Stimulated activated CD4-positive, alpha-beta T cell treated with anti-CD3 and anti-CD28 coated beads, Interleukin-12 subunit alpha, Interleukin-12 subunit beta, amount 100 ng/mL, for 24 hours (primary cell): ENCODE measurements around the gene ACTR5.
A peak's percentile ranks its signal among the peaks of the same experiment; 100 is the strongest.

Source experiments
- DNase-seq, 2 experiments: peaks; one replicate each; pipeline ENCODE4 v3.0.0-alpha.2; 2020; ENCODE audit warnings: low read depth in 2 of 2

The ACTR5 gene

DNA sequence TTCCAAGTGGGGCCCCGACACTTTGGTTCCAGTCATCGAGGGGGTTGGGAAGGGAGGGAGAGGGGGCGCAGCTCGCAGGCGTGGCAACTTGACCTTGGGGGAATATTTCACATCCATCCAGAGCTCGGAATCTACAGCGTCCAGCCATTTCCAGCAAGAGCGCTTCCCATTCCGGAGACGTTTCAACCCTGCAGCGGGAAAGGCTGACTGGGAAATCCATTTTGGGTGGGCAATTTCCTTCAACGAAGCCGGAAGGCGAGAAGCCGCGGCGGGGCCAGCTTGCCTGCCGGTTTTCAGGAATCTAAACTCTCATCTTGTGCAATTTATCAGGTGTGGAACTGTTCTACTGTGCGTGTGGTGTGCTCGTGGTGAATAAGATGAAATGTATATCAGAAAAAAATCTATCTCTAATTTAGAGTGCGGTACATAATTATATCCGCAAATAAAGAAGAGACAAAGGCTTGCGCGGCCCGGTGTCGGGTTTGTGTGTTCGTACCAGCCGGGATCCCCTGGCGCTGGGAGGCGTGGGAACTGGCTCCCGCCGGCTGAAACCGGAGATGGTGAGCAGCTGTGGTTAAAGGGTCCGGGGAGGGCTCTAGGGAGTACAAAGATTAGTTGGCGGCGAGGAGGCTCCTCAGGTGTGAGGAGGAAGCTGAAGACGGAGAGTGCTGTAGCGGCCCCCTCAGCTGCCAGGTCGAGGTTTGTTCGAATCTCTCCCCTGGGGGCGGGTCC is 19.2 kb upstream of the ACTR5 start:
- no peak for DNase-seq

DNA sequence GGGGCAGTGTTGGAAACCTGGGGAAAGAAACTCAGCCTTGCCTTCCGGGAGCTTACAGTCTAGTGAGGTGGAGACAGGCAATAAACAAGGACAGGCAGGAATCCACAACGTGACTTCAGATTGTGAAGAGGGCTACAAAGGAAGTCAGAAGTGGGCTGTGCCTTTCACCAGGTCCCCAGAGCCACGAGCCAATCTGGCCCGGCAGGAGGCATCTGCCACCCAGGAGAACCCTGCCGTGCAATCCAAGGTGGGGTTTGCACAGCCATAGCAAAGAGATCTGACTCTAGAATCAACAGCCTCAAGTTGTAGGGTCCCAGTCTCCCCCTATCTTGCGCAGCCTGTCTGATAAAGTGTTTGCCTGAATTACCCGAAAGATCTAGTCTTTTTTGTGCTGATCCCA is 18.5 kb upstream of the ACTR5 start:
- DNase-seq = no peak

DNA sequence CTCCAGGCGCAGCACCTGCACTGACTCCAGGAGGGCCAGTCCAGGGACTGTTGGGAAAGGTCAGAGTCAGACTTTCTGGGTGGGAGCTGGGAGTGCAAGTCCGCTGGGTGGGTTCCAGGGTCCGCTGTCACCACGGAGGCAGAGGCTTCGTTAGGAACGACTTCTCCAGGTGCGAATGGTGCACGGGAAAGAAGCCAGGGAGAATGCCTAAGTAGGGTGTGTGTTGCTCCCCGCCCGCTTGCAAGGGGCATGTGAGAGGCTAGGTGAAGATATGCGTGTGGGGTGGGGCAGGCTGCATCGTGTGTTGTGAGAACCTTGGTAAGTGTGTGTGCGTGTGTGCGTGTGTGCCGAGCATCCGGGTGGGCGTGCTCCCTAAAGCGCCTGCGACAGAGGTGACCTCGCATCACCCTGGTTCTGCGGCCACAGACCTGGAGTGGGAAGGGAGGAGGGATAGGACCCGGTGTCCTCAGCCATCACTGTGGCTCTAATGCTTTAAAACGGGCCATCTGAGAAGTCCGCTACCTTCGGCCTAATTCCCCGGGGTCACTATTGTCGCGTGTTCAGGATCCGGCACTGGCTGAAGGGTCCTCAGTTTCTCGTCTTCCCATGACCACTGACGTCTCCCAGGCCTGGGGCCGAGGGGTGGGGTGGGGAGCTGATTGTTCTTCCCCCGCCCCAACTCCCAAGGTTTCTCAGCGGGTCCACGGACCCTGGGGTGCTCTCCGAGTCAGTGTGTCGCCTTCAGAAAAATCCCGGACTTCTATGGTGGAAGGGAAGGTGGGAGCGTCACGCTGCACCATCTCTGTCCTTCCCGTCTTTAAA is 17.9 kb upstream of the ACTR5 start:
- DNase-seq = no peak

DNA sequence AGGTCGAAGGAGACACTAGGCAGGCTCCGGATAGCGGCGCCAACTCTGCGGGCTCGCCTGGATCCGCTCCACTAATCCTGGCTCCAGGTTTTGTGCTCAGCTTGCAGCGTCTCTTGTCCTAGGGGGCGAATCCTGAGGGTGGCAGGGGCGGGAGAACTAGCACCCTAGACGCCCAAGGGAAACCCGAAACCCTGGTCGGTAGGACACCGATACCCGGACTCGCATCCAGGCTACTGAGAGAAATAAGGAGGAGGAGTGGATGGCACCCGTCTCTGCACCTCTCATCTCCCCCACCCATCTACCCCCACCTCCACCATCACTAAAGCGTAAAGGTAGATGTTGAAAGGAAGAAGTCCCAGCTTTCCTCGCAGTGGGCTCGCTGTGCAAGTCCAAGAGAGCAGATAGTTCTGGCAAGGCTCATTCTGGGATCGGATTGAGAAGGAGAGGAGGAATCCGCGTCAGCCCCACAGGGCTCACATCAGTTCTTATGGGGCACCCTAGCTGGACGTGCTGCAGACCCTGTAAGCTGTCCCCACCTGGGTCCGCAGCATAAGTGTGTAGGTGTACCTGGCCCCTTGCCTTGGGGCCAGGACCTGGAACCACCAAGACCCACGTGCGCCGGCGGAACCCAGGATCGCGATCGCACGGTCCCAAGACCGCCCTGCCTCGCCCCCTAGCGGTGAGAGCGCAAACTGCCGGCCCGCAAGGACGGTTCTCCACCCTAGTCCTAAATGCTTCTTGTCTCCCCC is 17.1 kb upstream of the ACTR5 start:
- DNase-seq = peak; percentile 65 to 82

DNA sequence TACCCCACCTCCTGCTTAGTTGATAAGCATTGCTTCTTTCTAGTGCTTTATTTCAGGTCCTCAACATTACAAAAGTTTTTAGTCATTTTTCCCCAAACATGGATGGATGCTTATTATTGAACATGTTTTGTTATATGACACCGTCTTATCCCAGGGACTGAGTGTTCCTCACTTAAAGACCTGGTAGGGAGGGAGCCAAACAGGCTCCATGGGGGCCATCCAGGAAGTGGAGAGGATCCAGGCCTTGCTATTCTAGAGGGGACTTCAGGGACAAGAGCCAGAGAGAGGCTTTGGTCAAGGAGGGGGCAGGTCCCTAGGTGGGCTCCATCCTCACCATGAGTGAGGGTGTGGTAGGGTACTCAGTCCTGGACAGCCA is 16.5 kb upstream of the ACTR5 start:
- DNase-seq = no peak

DNA sequence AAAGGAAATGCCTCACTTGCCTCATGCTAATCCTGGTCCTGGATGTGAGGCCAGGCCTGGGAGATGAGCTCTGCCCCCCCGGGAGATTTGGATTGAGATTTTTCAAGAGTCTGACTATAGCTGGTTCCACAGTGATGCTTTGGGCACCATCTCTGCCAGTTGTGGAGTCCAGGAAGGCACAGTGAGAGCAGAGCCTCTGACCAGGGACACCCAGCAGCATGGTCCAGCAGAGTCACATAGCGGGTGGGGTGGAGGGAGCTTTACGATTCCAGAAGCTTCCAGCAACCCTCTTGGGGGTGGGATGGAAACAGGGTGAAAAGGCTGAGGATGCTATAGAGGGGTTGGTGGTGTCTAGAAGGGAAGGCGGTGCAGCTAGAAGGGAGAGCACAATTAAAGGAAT is 15.3 kb upstream of the ACTR5 start:
- DNase-seq = no peak

DNA sequence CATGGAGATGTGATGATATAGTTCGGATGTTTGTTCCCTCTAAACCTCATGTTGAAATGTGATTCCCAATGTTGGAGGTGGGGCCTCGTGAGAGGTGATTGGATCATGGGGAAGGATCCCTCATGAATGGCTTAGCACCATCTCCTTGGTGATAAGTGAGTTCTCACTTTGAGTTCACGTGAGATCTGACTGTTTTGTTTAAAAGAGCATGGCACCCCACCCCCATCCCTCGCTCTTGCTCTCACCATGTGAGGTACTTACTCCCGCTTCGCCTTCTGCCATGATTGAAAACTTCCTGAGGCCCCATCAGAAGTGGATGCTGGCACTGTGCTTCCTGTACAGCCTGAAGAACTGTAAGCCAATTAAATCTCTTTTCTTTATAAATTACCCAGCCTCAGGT is 13.1 kb upstream of the ACTR5 start:
- no peak for DNase-seq

DNA sequence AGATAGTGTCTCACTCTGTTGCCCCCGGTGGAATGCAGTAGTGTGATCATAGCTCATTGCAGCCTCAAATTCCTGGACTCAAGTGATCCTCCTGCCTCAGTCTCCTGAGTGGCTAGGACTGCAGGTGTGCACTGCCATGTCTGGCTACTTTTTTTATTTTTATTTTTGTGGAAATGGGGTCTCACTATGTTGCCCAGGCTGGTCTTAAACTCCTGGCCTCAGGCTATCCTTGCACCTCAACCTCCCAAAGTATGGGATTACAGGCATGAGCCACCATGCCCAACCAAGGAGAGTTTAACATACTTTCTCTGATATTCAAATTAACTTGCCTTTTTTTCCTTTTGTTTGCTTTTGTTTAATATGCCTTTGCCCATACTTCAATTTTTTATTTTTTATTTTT is 10.4 kb upstream of the ACTR5 start:
- DNase-seq = no peak

DNA sequence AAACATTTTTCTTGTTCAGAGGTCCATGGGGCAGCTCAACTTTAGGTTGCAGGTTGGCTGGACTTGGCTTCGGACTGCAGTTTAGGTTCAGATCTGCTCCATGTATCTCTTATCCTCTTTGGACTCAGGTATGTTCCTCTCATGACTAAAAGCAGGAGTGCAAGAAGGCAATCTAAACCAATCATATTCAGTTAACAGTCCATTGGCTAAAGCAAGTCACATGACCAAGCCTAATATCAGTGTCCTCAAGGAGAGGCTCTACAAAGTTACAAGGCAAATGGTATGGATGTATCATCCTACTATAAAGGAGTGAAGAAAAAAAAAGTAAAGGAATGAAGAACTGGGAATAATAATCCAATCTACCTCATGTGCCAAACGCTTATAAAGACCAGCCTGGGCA is 2.5 kb upstream of the ACTR5 start:
- DNase-seq = no peak

DNA sequence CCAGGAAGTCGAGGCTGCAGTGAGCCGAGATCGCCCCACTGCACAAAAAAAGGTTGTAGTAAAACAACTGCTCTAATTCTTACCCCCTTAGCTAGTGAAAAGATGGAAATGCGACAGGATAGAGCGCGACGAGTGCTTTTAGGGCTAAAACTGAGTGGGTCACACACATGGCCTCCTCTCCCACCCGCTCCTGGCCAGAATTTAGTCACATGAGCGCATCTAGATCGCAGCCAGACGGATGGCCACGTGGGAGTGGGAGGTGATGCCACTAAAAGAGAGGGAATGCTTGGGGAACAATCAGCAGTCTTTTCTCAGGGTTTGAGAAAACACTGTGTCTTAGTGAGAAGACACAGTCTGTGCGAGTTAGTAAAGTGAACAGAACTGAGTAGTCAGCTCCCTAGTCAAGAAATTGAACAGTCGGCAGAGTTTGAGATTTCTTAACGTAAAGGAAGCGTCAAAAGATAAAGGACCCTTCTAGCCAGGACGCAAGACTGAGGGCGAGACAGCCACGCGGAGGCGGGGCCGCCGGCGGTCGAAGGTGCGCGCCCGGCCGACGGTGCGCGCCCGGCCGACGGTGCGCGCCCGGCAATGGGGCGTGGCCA is 664 bp upstream of the ACTR5 start:
- no peak for DNase-seq

DNA sequence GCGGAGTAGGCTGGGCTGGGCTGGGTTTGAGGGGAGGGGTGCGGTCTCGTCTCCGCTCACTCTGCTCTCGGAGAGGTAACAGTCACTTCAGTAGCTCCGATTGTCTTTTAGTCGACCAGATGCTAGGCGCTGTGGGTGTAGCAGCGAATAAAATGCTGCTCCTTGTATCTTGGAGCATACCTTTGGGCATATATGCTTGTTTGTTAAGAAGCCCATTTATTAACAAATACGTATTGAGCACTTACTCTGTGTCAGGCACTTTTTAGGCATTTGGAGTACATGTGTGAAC is 545 bp downstream of the ACTR5 start:
- DNase-seq = peak; percentile 33 to 42

DNA sequence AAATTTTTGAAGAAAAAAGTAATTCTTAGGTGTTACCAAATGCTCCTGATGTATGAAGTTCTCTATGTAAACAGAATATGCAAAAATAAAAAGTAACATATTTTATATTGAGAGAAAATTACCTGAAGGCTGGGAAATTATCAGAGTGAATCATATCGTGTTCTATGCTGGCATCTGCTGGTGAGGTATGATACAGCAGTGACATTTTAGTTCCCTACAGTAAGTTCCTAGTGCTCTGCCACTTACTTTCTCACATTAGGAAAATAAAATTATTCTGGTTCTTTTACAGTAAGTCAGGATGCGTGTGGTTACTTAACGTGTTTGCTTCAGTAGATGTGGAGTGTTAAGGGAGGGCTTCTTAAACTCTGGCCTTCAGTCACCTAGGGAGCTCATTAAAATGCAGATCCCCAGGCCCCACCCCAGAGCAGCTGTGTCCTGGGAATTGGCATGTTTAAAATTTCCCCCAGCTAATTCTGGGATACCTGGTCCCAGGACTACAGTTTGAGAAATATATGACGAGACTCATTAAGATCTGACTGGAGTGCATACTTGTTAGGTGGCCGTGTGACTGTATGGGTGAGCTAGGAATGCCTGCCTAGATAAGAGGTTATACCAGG is 3.2 kb downstream of the ACTR5 start:
- DNase-seq = no peak

DNA sequence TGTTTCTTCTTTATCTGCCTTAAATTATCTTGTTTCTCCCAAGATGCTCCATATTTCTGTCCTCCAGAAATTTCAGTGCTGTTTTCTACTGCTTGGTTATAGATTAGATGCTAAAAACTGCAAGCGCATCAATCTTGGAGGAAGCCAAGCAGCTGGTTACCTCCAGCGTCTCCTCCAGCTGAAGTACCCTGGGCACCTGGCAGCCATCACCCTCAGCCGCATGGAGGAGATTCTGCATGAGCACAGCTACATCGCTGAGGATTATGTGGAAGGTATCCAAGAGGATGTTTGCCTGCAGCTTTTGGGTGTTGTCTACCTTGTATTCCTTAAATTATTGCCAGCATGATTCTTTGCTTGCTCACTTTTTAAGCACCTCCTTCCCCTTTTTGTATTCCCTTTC is 3.8 kb downstream of the ACTR5 start:
- DNase-seq = no peak

DNA sequence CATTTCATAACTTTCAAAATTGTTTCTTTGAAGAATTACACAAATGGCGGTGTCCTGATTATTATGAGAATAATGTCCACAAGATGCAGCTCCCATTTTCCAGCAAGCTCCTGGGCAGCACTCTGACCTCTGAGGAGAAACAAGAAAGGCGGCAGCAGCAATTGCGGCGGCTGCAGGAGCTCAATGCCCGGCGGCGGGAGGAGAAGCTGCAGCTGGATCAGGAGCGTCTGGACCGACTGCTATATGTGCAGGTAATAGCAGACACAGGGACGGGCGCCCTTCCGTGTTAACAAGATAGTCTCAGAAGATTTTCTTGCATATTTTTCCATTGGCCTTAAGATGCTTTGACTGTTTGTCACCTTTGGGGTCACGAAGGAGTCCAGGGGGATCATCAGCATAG is 6.7 kb downstream of the ACTR5 start:
- DNase-seq = no peak

DNA sequence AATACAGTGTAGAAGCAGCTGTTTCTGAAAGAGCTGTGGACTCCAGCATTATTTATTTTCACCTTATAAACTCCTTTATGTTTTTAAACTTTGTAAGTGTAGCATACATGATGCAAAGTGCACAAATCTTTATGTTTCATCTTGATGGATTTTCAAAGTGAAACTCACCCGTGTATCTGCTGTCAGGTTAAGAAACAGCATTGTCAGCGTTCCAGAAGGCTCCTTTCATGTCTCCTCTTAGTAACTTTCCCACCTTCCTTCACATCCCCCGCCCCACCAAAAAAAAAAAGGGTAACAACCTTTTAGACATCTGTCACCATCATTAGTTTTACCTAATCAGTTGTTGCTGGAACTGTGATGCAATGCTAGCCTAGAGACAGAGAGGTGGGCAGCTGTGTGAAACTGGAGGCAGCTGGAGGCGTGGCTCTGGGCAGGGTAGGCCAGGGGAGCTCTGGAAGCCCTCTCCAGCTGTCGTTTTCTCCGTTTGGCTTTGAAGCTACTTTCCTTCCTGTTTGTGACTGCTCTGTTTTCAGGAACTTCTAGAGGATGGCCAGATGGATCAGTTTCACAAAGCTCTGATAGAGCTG is 7.2 kb downstream of the ACTR5 start:
- DNase-seq = no peak

DNA sequence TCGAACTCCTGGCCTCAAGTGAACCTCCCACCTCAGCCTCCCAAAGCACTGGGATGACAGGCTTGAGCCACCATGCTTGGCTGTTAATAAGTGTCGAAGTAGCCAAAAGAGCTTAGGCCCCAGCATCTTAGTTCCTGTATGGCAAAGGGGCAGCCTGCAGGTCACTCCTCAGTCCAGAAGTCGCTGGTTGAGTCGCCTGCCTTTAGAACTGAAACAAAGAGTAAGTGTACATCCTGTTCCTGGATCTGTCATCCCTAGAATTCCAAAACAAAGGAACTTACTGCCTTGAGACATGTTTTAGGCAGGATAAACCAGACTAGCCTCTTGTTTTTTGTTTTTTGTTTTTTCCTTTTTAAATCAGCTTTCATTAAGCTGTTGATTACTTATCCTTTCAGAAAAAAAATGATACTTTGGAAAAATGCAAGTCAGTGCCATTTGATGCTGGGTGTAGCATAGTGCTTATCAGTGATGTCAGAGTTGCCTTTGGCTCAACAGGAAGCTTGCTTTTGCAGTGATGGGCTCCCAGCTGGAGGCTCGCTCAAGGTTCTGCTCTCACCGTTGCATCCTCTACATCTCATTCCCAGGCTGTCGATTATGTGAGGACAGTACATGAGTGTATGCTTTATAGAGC is 9.0 kb downstream of the ACTR5 start:
- DNase-seq = no peak

DNA sequence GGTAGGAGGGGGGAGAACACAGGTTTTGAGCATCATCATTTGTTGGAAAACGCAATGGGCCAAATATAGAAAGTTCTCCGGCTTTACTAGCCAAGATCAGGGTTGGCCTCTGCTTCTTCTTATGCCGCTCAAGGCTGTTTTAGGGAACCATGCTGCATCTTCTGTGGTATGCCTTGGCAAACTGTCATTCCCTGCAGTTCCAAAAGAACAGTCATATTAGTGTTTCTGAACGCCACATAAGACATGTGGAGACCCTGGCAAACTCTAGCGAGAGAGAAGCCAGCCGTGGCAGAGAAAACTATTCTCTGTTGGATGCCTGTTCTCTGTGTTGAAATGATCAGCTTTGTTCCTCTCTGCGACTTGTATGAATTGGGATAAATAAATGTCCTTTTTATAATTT is 10.8 kb downstream of the ACTR5 start:
- DNase-seq = no peak

DNA sequence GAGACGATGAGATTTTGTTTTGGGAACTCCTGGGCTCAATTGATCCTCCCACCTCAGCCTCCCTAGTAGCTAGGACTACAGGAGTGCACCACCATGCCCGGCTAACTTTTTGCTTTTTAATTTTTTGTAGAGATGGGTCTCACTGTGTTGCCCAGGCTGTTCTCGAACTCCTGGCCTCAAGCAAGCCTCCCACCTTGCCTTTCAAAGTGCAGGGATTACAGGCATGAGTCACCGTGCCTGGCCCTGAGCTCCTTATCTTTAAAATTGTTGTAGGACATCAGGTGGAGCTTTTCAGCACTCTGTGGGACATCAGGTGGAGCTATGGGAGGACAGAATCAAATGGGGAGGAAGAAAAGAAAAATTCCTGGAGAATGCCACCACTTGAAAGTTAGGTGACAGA is 12.7 kb downstream of the ACTR5 start:
- DNase-seq = no peak

DNA sequence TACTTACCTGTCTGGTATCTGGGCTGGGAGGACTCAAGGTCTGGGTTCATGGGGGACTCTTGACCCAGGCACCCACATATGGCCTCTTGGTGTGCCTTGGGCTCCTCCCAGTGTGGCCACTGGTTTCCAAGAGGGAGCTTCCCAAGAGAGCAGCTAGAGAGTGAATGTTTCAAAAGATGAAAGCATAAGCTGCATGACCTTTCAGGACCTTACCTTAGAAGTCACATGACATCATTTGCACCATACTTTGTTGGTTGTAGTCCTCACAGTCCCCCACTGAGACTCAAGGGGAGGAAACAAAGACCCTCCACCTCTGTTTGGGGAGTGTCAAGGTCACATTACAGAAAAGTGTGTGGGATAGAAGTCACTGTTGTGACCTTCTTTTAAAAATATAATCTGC is 13.9 kb downstream of the ACTR5 start:
- DNase-seq = no peak

DNA sequence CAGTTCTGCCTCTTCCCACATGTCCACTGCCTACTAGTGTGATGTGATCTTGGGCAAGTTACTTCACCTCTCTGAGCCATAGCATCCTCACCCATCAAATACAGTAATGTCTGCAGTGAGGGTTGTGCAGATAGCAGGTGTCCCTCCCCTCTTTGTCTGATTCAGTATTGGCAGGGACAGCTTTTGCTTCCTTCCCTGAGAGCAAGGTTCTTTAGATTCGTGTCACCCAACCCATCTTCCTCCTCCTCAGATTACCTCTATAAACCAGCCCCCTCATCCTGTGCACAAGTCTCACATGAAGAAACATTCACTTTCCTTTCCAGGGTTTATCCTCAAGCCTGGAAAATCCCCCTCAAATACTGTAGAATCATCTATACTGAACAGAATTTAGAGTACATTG is 15.4 kb downstream of the ACTR5 start:
- no peak for DNase-seq

DNA sequence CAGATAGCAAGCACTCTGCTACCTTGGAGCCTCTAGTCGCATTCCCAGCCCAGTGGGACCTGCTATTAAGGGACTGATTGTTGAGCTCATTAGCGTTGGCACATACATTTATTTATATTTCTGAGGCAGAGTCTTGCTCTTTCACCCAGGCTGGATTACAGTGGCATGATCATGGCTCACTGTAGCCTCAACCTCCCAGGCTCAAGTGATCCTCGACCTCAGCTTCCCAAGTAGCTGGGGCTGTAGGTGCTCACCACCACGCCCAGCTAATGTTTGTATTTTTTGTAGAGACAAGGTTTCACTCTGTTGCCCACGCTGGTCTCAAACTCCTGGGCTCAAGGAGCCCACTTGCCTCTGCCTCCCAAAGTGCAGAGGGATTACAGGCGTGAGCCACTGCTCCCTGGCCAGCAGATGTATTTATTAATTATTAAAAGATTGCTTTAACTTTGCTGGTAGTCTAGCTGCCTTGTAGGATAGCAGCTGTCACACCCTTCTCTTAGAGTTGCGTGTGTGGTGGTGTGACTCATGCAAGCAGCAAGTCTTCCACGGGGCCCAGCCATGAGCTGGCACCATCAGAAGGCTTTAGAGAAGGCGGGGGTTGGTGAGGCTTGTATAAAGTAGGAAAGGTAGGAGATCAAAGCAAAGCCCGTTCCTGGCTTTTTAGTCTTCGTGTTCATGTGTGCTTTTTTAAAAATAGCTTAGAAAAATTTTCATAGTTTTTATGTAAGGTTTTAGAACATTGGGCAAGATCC is 16.5 kb downstream of the ACTR5 start:
- peak; percentile 41 to 44 for DNase-seq
